GM18502 (cell line): ENCODE results near the gene CD209.
"Not testable (repeated sequence)": the region's sequence is repeated elsewhere in the genome, so short reads cannot be mapped to it uniquely, and the experiment has no call there.

Experiments
- ATAC-seq: cut with Tn5 transposase; IDR thresholded peaks from one replicate; pipeline ENCODE4 v1.9.1; 2021; ENCODE audit warnings: mild to moderate bottlenecking; ENCODE audit not compliant: unreplicated experiment, poor library complexity

CD209 gene

GRCh38 chr19:7771072-7771471 is 23.7 kb upstream of the CD209 start:
- ATAC-seq = no peak

- no peak for ATAC-seq
Observed at GRCh38 chr19:7769171-7769570, 21.8 kb upstream of the CD209 start.

- ATAC-seq = no peak
Observed at GRCh38 chr19:7767487-7767886, 20.2 kb upstream of the CD209 start.

GRCh38 chr19:7766535-7766934 is 19.2 kb upstream of the CD209 start:
- ATAC-seq = no peak

- not testable (repeated sequence) for ATAC-seq
Observed at GRCh38 chr19:7765043-7765442, 17.7 kb upstream of the CD209 start.

- not testable (repeated sequence) for ATAC-seq
Observed at GRCh38 chr19:7764157-7764556, 16.8 kb upstream of the CD209 start.

GRCh38 chr19:7763696-7764095 is 16.4 kb upstream of the CD209 start:
- ATAC-seq = no peak

- ATAC-seq = no peak
Observed at GRCh38 chr19:7762719-7763293, 15.5 kb upstream of the CD209 start, which contains the start of gene CLEC4M. CLEC4M (plus strand) TSS chr19:7763243; CDS start chr19:7763267, 24 bp downstream.

GRCh38 chr19:7759156-7759555 is 11.8 kb upstream of the CD209 start:
- no peak for ATAC-seq

GRCh38 chr19:7757358-7757757 is 10.0 kb upstream of the CD209 start:
- no peak for ATAC-seq

GRCh38 chr19:7756258-7756657 is 8.9 kb upstream of the CD209 start:
- no peak for ATAC-seq

- no peak for ATAC-seq
Observed at GRCh38 chr19:7751157-7751783, 3.9 kb upstream of the CD209 start.

- no peak for ATAC-seq
Observed at GRCh38 chr19:7748756-7749155, 1.4 kb upstream of the CD209 start.

GRCh38 chr19:7748171-7748570 is 837 bp upstream of the CD209 start:
- ATAC-seq = no peak

- not testable (repeated sequence) for ATAC-seq
Observed at GRCh38 chr19:7746306-7746705, 1.0 kb downstream of the CD209 start.

- no peak for ATAC-seq
Observed at GRCh38 chr19:7744871-7745650, 2.3 kb downstream of the CD209 start.

GRCh38 chr19:7744199-7744786 is 3.0 kb downstream of the CD209 start:
- no peak for ATAC-seq

- peak; percentile 81 for ATAC-seq
Observed at GRCh38 chr19:7743425-7743841, 3.9 kb downstream of the CD209 start.

- ATAC-seq = no peak
Observed at GRCh38 chr19:7742991-7743390, 4.3 kb downstream of the CD209 start.

GRCh38 chr19:7742575-7742974 is 4.8 kb downstream of the CD209 start:
- no peak for ATAC-seq

- ATAC-seq = no peak
Observed at GRCh38 chr19:7740682-7741054, 6.7 kb downstream of the CD209 start.
